ENCODE results near the gene TUBB4B.
"Not testable (repeated sequence)": the region's sequence is repeated elsewhere in the genome, so short reads cannot be mapped to it uniquely, and the experiment has no call there.

TUBB4B gene

DNA sequence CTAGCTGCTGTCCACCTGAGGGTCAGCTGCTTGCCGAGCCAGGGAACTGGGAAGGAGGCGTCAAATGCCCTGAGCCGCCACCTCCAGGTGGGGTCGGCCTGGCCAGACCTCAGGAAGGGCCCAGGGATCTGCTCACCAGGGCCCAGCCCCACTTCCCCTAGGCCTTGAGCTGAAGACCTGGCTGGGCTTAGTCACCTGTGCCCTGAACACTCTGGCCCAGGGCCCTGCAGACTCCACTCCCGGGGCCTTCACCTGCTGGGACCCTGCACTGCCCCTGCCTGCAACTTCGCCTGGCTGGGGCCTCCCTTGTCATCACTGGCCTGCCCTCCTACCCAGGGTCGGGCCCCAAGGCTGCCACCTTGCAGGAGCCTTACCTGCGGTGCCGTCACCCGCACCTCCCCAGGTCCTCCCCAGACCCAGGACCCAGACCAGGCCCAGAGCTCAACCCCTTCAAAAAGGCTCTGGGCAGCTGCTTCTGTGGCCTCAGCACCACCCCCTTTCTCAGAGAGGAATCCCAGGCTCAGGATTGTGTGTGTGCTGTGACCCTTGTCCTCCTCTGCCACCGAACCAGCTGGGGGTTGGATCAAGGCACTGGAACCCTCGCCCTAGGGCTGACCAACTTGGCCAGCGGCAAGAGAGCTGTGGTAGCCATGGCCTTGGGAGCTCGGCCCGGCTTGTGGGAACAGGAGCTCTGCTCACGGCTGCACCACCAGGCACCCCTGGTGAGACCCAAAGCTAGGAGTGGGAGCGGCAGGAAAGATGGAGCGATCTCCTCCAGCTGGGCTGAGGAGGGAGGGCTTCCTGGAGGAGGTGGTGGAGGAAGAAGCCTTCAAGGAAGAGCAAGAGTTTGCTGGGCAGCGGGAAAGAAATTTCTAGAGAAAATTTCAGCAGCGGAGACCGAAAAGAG is 12.9 kb downstream of the TUBB4B start:
- DNase-seq = no peak

DNA sequence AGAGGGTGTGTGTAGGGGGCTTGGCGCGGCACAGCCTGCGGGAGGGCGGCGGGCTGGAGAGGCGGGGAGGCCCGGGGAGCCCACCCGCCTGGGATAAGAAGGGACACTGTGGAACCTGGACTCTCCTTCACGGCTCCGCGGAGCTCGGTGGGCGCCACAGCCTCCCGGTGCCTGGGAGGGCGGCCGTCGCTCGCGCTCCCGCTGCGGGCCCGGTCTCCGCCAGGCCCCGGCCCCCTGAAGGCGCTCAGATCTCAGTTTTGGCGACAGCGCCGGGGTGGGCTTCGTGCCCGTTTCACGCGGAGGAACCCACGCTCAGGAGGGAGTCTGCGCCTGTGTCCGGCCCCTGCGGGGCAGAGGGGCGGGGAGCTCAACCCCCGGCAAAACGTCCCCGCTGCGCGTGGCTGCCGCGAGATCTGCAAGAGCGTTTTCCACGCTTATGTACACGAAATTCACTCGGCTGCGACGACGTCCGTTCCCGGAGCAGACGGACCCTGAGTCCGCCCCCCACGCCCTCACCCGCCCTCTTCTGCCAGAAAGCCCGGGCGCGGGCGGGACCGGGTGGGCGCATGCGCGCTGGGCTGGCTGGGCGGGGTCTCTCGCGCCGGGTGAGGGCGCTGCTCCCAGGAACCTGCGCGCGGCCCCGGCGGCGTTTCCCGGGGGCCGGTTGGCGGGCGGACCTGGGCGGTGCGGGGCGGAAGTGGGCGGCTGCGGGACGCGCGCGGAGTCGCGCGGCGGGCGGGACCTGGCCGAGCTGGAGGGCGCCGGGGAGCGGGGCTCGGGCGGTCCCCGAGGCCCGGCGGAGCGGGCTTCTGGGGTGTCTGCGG is 13.7 kb downstream of the TUBB4B start, which contains the start of gene NELFB:
TSS of gene NELFB (plus strand) at position 704 of the 824 bp plus-strand sequence.
- peak; percentile 95 for DNase-seq

- no peak for DNase-seq
Observed at GRCh38 chr9:137255448-137256114, 14.5 kb downstream of the TUBB4B start.

DNA sequence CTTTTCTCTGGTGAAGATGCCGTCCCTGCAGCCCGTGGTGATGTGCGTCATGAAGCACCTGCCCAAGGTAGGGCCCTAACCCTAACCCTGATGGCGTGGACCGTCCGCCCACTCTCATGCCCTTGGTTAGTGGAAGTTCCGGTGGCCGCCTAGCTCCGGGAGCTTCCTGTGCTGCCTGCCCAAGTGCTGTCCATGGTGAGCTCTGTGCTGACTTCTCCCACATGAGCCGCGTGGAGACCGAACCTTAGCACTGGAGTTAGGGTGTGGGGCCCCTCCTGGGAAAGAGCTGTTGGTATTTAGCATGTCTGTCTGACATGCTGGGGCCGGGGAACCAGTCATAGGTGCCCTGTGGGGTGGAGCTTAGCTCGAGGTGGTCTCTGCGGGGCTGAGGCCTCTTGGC is 15.3 kb downstream of the TUBB4B start:
- DNase-seq = no peak

- DNase-seq = no peak
Observed at GRCh38 chr9:137256856-137257255, 15.8 kb downstream of the TUBB4B start.

- not testable (repeated sequence) for DNase-seq
Observed at GRCh38 chr9:137262173-137262908, 21.3 kb downstream of the TUBB4B start.

DNA sequence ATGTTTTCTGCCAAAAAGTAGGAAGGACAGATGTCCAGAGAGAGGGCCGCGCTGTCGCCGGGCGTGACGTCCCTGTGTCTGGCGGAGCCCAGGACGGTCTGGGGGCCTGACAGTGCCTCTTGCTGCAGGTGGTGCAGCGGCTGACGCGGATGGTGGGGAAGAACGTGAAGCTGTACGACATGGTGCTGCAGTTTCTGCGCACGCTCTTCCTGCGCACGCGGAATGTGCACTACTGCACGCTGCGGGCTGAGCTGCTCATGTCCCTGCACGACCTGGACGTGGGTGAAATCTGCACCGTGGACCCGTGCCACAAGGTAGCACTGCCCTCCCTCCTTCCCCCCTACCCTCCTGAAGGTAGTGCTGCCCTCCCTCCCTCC is 21.8 kb downstream of the TUBB4B start:
- no peak for DNase-seq

DNA sequence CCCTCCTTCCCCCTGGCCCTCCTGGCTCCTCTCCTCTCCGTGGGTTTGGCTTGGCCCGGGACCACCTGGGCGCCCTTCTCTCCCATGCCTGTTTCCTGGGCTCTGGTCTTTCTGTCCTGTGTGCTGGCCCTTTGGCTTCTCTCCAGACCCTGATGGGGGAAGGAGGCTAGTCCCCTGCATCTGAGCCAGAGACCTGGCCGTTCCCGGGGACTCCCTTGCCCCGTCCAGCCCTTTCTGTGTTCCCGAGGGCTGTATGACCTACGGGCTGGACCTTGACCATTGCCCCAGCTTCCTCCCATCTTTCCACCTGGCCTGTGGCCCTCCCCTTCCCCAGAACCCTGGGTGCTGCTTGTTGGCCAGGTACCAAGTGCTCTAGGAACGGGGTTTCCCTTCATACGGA is 22.4 kb downstream of the TUBB4B start:
- no peak for DNase-seq

GRCh38 chr9:137264067-137264466 is 23.0 kb downstream of the TUBB4B start:
- DNase-seq = no peak

DNA sequence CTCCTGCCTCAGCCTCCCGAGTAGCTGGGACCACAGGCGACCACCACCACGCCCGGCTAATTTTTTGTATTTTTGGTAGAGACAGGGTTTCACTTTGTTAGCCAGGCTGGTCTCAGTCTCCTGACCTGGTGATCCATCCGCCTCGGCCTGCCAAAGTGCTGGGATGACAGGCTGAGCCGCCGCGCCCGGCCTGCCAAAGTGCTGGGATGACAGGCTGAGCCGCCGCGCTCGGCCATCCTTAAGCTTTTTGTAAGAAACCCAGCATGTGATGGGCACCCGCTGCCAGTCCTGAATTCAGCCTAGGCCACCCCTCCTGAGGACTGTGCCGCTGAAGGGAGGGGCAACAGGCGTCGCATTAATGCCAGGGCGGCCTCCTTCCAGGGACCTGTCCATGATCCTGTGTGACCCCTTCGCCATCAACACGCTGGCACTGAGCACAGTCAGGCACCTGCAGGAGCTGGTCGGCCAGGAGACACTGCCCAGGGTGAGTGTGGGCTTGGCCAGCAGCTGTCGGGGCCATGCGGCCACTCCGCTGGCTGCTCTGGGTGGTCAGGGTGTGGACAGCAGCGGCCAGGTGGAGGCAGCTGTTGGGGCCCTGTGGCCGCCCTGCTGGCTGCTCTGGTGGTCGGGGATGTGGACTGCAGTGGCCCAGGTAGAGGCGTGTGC is 24.5 kb downstream of the TUBB4B start:
- DNase-seq = no peak

GRCh38 chr9:137266162-137266527 is 25.1 kb downstream of the TUBB4B start:
- no peak for DNase-seq

GRCh38 chr9:137266585-137267453 is 25.7 kb downstream of the TUBB4B start:
- no peak for DNase-seq

- DNase-seq = no peak
Observed at GRCh38 chr9:137267933-137268355, 26.9 kb downstream of the TUBB4B start.

DNA sequence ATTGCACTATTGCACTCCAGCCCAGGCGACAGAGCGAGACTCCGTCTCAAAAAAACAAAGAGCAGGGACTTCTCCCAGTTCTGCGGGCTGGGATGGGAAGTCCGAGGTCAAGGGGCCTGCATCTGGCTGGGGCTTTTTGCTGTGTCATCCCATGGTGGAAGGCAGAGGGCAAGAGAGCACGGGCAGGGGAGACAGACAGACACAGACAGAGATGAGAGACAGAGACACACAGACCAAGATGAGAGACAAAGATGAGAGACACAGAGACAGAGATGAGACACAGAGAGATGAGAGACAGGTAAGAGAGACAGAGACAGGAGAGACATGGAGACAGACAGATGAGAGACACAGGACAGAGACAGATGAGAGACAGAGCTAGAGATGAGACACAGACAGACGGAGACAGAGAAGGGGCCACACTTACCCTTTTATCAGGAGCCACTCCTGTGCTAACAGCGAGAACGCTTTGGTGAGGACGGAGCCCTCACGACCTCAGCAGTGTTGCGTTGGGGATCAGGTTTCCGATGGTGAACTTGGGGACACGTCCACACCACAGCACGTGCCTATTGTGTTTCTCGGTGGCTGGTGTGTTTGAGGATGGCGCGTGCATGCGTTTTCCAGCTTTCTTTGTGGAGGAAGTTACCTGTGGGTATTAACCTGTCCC is 27.6 kb downstream of the TUBB4B start:
- no peak for DNase-seq

DNA sequence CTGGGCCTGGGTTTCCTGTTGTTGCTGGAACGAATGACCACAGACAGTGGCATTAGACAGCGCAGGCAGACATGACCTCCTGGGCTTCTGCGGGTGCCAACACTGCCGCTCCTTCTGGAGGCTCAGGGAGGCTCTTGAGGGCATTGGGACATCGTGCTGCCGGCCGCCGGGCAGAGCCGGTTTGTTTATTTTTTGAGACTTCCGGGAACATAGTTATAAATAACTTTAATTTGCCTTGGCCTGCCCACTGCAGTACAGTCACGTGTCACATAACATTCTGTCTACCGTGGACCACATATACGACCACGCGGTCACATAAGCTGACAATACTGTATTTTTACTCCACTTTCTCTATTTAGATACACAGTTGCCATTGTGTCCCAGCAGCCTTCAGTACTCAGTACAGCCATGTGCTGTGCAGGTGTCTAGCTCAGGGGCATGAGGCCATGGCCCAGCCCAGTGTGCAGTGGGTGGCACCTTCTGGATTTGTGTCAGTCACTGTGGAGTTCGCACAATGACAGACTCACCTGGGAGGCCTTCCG is 28.2 kb downstream of the TUBB4B start:
- no peak for DNase-seq

- DNase-seq = no peak
Observed at GRCh38 chr9:137270929-137271695, 30.0 kb downstream of the TUBB4B start.

DNA sequence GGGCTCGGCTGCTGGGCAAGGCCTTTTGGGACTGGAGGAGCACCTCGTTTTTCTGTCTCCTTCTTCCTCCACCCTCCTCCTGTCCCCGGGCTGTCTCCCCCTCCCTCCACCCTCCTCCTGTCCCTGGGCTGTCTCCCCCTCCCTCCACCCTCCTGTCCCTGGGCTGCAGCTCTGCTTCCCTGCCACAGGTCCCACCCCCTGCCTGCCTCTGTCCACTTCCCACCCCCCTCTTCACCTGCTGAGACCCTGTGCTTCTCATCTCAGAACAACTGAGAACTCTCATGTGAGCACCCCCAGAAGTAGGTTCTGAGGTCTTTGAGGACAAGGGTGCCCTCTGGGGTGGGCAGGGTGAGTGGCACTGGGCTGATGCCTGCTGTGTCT is 30.6 kb downstream of the TUBB4B start:
- no peak for DNase-seq

DNA sequence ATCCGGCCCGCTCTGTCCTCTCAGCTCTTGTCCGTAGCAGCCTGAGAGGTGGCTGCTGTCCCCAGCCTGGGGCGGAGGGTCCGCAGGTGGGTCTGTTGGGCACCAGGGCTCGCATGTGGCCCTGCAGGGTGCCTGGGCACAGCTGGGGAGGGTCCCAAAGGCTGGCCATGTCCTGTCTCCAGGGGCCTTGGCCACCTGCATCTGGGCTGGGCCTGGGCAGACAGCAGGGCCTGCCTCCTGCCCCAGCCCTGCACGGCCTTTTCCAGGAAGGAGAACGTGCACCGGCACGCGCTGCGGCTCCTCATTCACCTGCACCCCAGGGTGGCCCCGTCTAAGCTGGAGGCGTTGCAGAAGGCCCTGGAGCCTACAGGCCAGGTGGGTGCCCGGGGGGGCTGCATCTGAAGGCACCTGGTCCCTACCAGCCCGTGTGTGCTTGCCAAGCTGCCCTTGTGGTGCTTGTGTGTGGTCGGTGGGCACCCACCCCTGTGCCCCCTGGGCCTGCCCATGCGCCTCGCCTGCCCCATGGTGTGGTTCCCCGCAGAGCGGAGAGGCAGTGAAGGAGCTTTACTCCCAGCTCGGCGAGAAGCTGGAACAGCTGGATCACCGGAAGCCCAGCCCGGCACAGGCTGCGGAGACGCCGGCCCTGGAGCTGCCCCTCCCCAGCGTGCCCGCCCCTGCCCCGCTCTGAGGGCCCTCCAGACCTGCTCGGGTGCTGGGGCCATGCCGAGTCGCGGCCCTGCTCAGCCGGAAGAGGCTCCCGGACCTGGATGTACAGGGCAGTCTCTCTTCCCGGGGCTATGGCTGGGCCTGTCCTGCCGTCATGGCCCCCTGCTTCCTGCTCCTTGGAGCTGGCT is 31.4 kb downstream of the TUBB4B start:
- no peak for DNase-seq
